NT2/D1 (cell line): ENCODE data around the gene WNK1.

ENCODE experiments used
- SUZ12 ChIP-seq: IDR thresholded peaks from 2 replicates; pipeline ENCODE4 v1.6.1; 2011; ENCODE audit not compliant: insufficient read length, insufficient read depth; ENCODE audit errors: extremely low read depth
- YY1 ChIP-seq: IDR thresholded peaks from 2 replicates; pipeline ENCODE4 v1.6.1; 2011; ENCODE audit not compliant: insufficient read length, insufficient read depth

GRCh38 chr12:725076-725475 is 27.3 kb upstream of the WNK1 start:
- TF ChIP-seq SUZ12 (no peak), YY1 (no peak)
